Pancreas (tissue), 10 donors: ENCODE measurements around the gene NPC1L1. TPM values are rescaled to one million over a fixed set of nuclear protein-coding genes. Genes with fewer than 3 reads are reported as not detected.

ENCODE experiments used
- ATAC-seq, 4 donors: fragments of 200-7000 bp; cut with Tn5 transposase; one replicate each; pipeline versions ENCODE4 v1.8.0 to v1.9.1; 2020; ENCODE audit warnings: mild to moderate bottlenecking in 4 of 4, moderate library complexity in 4 of 4
- DNase-seq, 6 donors: peaks; one replicate each; pipeline ENCODE4 v3.0.0-alpha.2; 2020
- FAIRE-seq: peaks from 2 replicates; lab custom pipeline; 2012; peaks lifted over from hg19 to GRCh38; lab: Jason Lieb, UNC
- H3K27ac ChIP-seq, 4 donors: fragments of 200-600 bp; sonication (generic); 1 replicate in 3 of 4; 2 replicates in 1 of 4; pipeline versions ENCODE4 v1.5.0 to v1.8.0; 2020
- H3K27me3 ChIP-seq, 4 donors: fragments of 200-600 bp; one replicate each; pipeline ENCODE4 v1.8.0; 2021
- H3K36me3 ChIP-seq, 3 donors: fragments of 200-600 bp; sonication (generic) in 1 of 3; one replicate each; pipeline versions ENCODE4 v1.5.0 to v1.8.0; 2020 to 2021
- H3K4me1 ChIP-seq, 3 donors: fragments of 200-600 bp; one replicate each; pipeline ENCODE4 v1.8.0; 2021
- H3K4me3 ChIP-seq, 4 donors: fragments of 200-600 bp; sonication (generic) in 2 of 4; one replicate each; pipeline versions ENCODE4 v1.5.0 to v1.8.0; 2020 to 2021
- H3K9me3 ChIP-seq, 4 donors: fragments of 200-600 bp; one replicate each; pipeline ENCODE4 v1.8.0; 2021
- CTCF ChIP-seq, 4 donors: fragments of 200-600 bp; sonication (generic) in 3 of 4; IDR thresholded peaks; one replicate each; pipeline versions ENCODE4 v1.5.0 to v1.8.0; 2021; ENCODE audit warnings: antibody characterized with exemption in 4 of 4
- whole genome bisulfite sequencing, 2 donors: extraction: QIAGEN DNeasy Blood & Tissue Kit; methylation state at CpG; one replicate each; pipeline ENCODE4 v1.1.7; 2013; 5-methylcytosine and 5-hydroxymethylcytosine counted together
- intact Hi-C, 3 donors: fragments of 100-400 bp; cut with DNase I; formaldehyde crosslinking; loops; one replicate each; pipeline versions ENCODE4 v1.11.1 to v1.14.2; 2022
- polyA plus RNA-seq, 2 donors: library from polyadenylated mRNA; stranded (reverse); fragments of 200-250 nt; gene quantifications; one replicate each; pipeline ENCODE4 v1.2.3, GENCODE V29; 2013
- total RNA-seq, 6 donors: library from RNA; stranded (reverse); fragmentation: NEBNext Ultra II Directional in 4 of 6; extraction: Animal tissue kit (Norgen Biotek cat#: 25700) in 4 of 6; gene quantifications; one replicate each; pipeline versions ENCODE4 v1.2.1 to v1.2.4, GENCODE V29; 2021 to 2023
- donor health status: healthy with polysubstance abuse.
- donor health status: DM: no; HTN: no; CAD: no; lungs with moderate emphysema.
- donor health status: DM: no; HTN: no; CAD: no.
- donor health status: control.
- donor health status: control.
- donor health status: Bipolar disorder and iron deficiency.
- donor health status: DM: yes; HTN: yes; CAD: no.
- donor health status: DM: no; HTN: no; CAD: no.
- donor health status: DM: no; HTN: no; CAD: no.
- donor health status: DM: yes; HTN: yes; CAD: no.

The NPC1L1 gene
- total and polyA plus RNA-seq, 8 donors: 0.20 to 3.4 (median 0.62) TPM

GRCh38 chr7:44517175-44517574 lies 24.0 kb downstream of the NPC1L1 start:
- Histone ChIP-seq H3K9me3 (no peaks in the 10 kb centered on the region), H3K4me3 (no peak overlapping the region), H3K27ac (no peak overlapping the region), H3K27me3 (no peaks in the 10 kb centered on the region), H3K36me3 (no peaks in the 10 kb centered on the region), H3K4me1 (no peaks in the 10 kb centered on the region)
- intact Hi-C loops: no loop called here
- 86 to 91% methylated on average over 8 of the region's 8 CpGs for WGBS, 2 donors
- FAIRE-seq (no peak), DNase-seq (no peak), ATAC-seq (no peak)
- TF ChIP-seq CTCF (IDR thresholded peaks at IDR 0.05): no peak

- peak in 1 of 4 donors; percentile 64 for ATAC-seq
- no peak for FAIRE-seq
- intact Hi-C loops: no loop called here
- DNase-seq: no peak
- WGBS, 2 donors: 71 to 79% methylated on average over 10 of the region's 10 CpGs
- no peaks in the 10 kb centered on the region for H3K4me1 ChIP-seq
- H3K9me3 ChIP-seq: no peaks in the 10 kb centered on the region
- no peak overlapping the region for H3K27ac ChIP-seq
- TF ChIP-seq CTCF (IDR thresholded peaks at IDR 0.05): no peak
- H3K36me3 ChIP-seq: no peaks in the 10 kb centered on the region
- H3K4me3 ChIP-seq: no peak overlapping the region
- H3K27me3 ChIP-seq: no peaks in the 10 kb centered on the region
These were observed 25.4 kb downstream of the NPC1L1 start for GRCh38 chr7:44515590-44516268.

GRCh38 chr7:44512736-44513135 lies 28.4 kb downstream of the NPC1L1 start:
- Histone ChIP-seq H3K27ac (no peak overlapping the region), H3K4me3 (no peak overlapping the region), H3K9me3 (no peaks in the 10 kb centered on the region), H3K27me3 (no peaks in the 10 kb centered on the region), H3K36me3 (no peaks in the 10 kb centered on the region), H3K4me1 (no peaks in the 10 kb centered on the region)
- no peak for TF ChIP-seq CTCF (IDR thresholded peaks at IDR 0.05)
- 83 to 85% methylated on average over 7 of the region's 7 CpGs for WGBS, 2 donors
- ATAC-seq: no peak
- intact Hi-C loops: no loop called here
- no peak for DNase-seq
- FAIRE-seq: no peak

GRCh38 chr7:44511863-44512468 lies 29.2 kb downstream of the NPC1L1 start:
- intact Hi-C loops: no loop called here
- no peaks in the 10 kb centered on the region for H3K36me3 ChIP-seq
- 34 to 44% methylated on average over 4 of the region's 4 CpGs for WGBS, 2 donors
- no peak overlapping the region for H3K4me3 ChIP-seq
- ATAC-seq: no peak
- no peak for DNase-seq
- no peaks in the 10 kb centered on the region for H3K4me1 ChIP-seq
- H3K27me3 ChIP-seq: no peaks in the 10 kb centered on the region
- H3K27ac ChIP-seq: no peak overlapping the region
- no peak for FAIRE-seq
- no peak for TF ChIP-seq CTCF (IDR thresholded peaks at IDR 0.05)
- no peaks in the 10 kb centered on the region for H3K9me3 ChIP-seq

GRCh38 chr7:44511236-44511635 lies 29.9 kb downstream of the NPC1L1 start:
- intact Hi-C loops: no loop called here
- Histone ChIP-seq H3K4me1 (no peaks in the 10 kb centered on the region), H3K4me3 (no peak overlapping the region), H3K27ac (no peak overlapping the region), H3K36me3 (no peaks in the 10 kb centered on the region), H3K27me3 (no peaks in the 10 kb centered on the region), H3K9me3 (no peaks in the 10 kb centered on the region)
- ATAC-seq: no peak
- FAIRE-seq: no peak
- 80 to 86% methylated on average over 1 of the region's 1 CpG for WGBS, 2 donors
- no peak for DNase-seq
- TF ChIP-seq CTCF (IDR thresholded peaks at IDR 0.05): no peak
